OCI-LY7 (cell line): ENCODE results near the gene PLCL1. TPM values are rescaled to one million over a fixed set of nuclear protein-coding genes. Genes with fewer than 3 reads are reported as not detected.
"Not testable (repeated sequence)": the region's sequence is repeated elsewhere in the genome, so short reads cannot be mapped to it uniquely, and the experiment has no call there.

Source experiments
- BruUV-seq: library from RNA; stranded (reverse); fragments of 400-500 nt; replicated peaks from 2 replicates; lab custom pipeline; 2021; lab: Mats Ljungman, UMichigan
- CTCF ChIA-PET: fragments of 300-600 bp; sonication (Branson Sonifier 250); formaldehyde crosslinking; loops from one replicate; lab custom pipeline; 2022; ENCODE audit warnings: antibody characterized with exemption; ENCODE audit not compliant: unreplicated experiment; lab: Charles Lee
- POLR2A ChIA-PET: fragments of 300-600 bp; sonication (Branson Sonifier 250); formaldehyde crosslinking; loops from one replicate; lab custom pipeline; 2022; ENCODE audit warnings: antibody characterized with exemption; lab: Charles Lee
- DNase-seq: peaks from one replicate; pipeline ENCODE4 v3.0.0-alpha.2; 2015; ENCODE audit warnings: low spot score
- H2AFZ ChIP-seq: fragments of 200-600 bp; sonication (generic), shearing (Covaris generic); 2 replicates; pipeline ENCODE4 v1.6.1; 2014; ENCODE audit warnings: mild to moderate bottlenecking, antibody characterized with exemption, low read length, moderate library complexity
- H3K27ac ChIP-seq: fragments of 200-600 bp; sonication (generic); 2 replicates; pipeline ENCODE4 v1.5.1; 2014; ENCODE audit warnings: mixed run types, low read depth, mild to moderate bottlenecking, moderate library complexity, low read length, inconsistent platforms; ENCODE audit not compliant: poor library complexity, severe bottlenecking
- H3K36me3 ChIP-seq: fragments of 200-600 bp; sonication (generic); 2 replicates; pipeline ENCODE4 v1.6.1; 2014; ENCODE audit warnings: mild to moderate bottlenecking, antibody characterized with exemption, low read length, moderate library complexity, mixed read lengths; ENCODE audit not compliant: insufficient read depth
- H3K4me1 ChIP-seq: fragments of 200-600 bp; sonication (generic); 2 replicates; pipeline ENCODE4 v1.5.1; 2014; ENCODE audit warnings: mild to moderate bottlenecking, low read length; ENCODE audit not compliant: insufficient read depth, poor library complexity, severe bottlenecking
- H3K4me2 ChIP-seq: fragments of 200-600 bp; sonication (generic); 2 replicates; pipeline ENCODE4 v1.6.1; 2014; ENCODE audit warnings: mild to moderate bottlenecking, low read length
- H3K4me3 ChIP-seq: fragments of 200-600 bp; sonication (generic); 2 replicates; pipeline ENCODE4 v1.5.1; 2014; ENCODE audit warnings: mild to moderate bottlenecking, low read depth, low read length; ENCODE audit not compliant: poor library complexity, severe bottlenecking
- H3K79me2 ChIP-seq: fragments of 200-600 bp; sonication (generic); 2 replicates; pipeline ENCODE4 v1.6.1; 2016; ENCODE audit warnings: low read depth, mild to moderate bottlenecking, low read length, moderate library complexity, mixed read lengths; ENCODE audit not compliant: insufficient read depth
- H3K9me2 ChIP-seq: fragments of 200-600 bp; sonication (generic); 2 replicates; pipeline ENCODE4 v1.6.1; 2016; ENCODE audit warnings: mild to moderate bottlenecking, low read length, mixed read lengths; ENCODE audit not compliant: insufficient read depth
- H3K9me3 ChIP-seq: fragments of 200-600 bp; sonication (generic); 2 replicates; pipeline ENCODE4 v1.6.1; 2014; ENCODE audit warnings: mild to moderate bottlenecking, mixed run types, low read length, mixed read lengths
- H4K20me1 ChIP-seq: fragments of 200-600 bp; sonication (generic); 2 replicates; pipeline ENCODE4 v1.6.1; 2014; ENCODE audit warnings: mild to moderate bottlenecking, antibody characterized with exemption, low read length, moderate library complexity, mixed read lengths; ENCODE audit not compliant: insufficient read depth
- EZH2phosphoT487 ChIP-seq: fragments of 200-600 bp; sonication (generic); IDR thresholded peaks from 2 replicates; pipeline ENCODE4 v1.6.1; 2018; ENCODE audit warnings: low read depth, borderline replicate concordance, mild to moderate bottlenecking, mixed run types, antibody characterized with exemption, low read length, moderate library complexity, mixed read lengths
- intact Hi-C: fragments of 100-400 bp; cut with micrococcal nuclease; formaldehyde crosslinking; loops from one replicate; pipeline ENCODE4 v1.10.0; 2022; ENCODE audit not compliant: unreplicated experiment
- total RNA-seq, 2 experiments: library from RNA; depleted of rRNA in 1 of 2; stranded (reverse); fragments of >200 nt in 1 of 2; shearing (Covaris generic) in 1 of 2; gene quantifications; 2 replicates each; pipeline ENCODE4 v1.2.3, GENCODE V29; 2014 to 2022
- TF ChIP-seq, protein P1 (sequence below): fragments of 200-600 bp; sonication (generic); conservative IDR thresholded peaks from 2 replicates; pipeline ENCODE4 v1.5.1; 2014; ENCODE audit warnings: mild to moderate bottlenecking, antibody characterized with exemption, low read length, moderate library complexity, mixed read lengths

The PLCL1 gene
- total RNA-seq, 2 experiments from 2014 or later, result 0.03 TPM; not detected in 1

DNA sequence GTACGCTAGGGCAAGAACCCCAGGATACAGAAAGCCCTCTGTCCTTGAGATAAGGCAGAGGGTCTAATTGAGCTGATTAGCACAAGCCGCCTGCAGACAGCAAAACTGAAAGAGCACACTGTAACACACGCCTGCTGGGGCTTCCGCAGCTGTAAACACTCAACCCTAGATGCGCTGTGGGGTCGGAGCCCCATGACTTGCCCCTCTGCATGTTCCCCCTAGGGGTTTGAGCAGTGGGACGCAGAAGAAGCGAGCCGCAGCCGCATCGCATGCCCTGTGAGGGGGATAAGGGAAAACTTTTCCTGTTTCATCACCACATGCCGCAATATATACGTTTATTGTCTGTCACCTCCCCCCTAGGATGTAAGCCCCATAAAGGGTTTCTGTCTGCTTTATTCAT lies 384.6 kb downstream of the PLCL1 start:
- ChIA-PET POLR2A (no interaction called here), CTCF (no interaction called here)
- Histone ChIP-seq H3K4me1 (no peaks in the 10 kb centered on the region), H3K9me2 (no peaks in the 10 kb centered on the region), H3K9me3 (no peaks in the 10 kb centered on the region), H4K20me1 (no peaks in the 10 kb centered on the region), H3K4me2 (no peak overlapping the region), H3K36me3 (no peaks in the 10 kb centered on the region), H2AFZ (no peak overlapping the region), H3K27ac (no peak overlapping the region), H3K79me2 (no peaks in the 10 kb centered on the region), H3K4me3 (no peak overlapping the region)
- intact Hi-C loops, result no loop called here
- TF ChIP-seq, protein P1, sequence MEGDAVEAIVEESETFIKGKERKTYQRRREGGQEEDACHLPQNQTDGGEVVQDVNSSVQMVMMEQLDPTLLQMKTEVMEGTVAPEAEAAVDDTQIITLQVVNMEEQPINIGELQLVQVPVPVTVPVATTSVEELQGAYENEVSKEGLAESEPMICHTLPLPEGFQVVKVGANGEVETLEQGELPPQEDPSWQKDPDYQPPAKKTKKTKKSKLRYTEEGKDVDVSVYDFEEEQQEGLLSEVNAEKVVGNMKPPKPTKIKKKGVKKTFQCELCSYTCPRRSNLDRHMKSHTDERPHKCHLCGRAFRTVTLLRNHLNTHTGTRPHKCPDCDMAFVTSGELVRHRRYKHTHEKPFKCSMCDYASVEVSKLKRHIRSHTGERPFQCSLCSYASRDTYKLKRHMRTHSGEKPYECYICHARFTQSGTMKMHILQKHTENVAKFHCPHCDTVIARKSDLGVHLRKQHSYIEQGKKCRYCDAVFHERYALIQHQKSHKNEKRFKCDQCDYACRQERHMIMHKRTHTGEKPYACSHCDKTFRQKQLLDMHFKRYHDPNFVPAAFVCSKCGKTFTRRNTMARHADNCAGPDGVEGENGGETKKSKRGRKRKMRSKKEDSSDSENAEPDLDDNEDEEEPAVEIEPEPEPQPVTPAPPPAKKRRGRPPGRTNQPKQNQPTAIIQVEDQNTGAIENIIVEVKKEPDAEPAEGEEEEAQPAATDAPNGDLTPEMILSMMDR, result no peak
- no peak for TF ChIP-seq EZH2phosphoT487
- BruUV-seq, result no TSS peak
- no peak for DNase-seq

DNA sequence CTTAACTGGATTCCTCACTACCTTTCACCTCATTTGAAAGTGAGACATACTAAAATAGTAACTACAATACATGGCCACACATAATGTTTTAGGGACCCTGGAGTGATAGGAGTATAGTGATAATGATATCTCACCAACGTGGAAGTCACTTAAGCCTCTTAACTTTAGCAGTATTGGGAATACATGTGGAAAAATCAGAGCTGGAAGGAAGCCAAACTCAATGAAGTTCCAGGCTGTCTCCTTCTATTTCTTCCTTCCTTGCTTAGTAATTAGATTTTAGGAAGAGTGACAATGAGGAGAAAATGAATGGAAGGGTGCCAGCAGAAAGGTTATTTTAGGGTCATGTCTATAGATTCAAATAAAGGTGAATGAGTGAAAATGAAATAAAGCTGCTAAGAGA lies 387.3 kb downstream of the PLCL1 start:
- H3K27ac ChIP-seq, result no peak overlapping the region
- TF ChIP-seq, protein P1, result no peak
- ChIA-PET POLR2A (no interaction called here), CTCF (no interaction called here)
- no peaks in the 10 kb centered on the region for H3K4me1 ChIP-seq
- H3K9me3 ChIP-seq, result no peaks in the 10 kb centered on the region
- no peaks in the 10 kb centered on the region for H3K9me2 ChIP-seq
- no peaks in the 10 kb centered on the region for H3K36me3 ChIP-seq
- BruUV-seq, result no TSS peak
- no peak overlapping the region for H3K4me2 ChIP-seq
- intact Hi-C loops, result no loop called here
- no peaks in the 10 kb centered on the region for H4K20me1 ChIP-seq
- no peaks in the 10 kb centered on the region for H3K79me2 ChIP-seq
- H3K4me3 ChIP-seq, result no peak overlapping the region
- no peak overlapping the region for H2AFZ ChIP-seq
- DNase-seq, result no peak

DNA sequence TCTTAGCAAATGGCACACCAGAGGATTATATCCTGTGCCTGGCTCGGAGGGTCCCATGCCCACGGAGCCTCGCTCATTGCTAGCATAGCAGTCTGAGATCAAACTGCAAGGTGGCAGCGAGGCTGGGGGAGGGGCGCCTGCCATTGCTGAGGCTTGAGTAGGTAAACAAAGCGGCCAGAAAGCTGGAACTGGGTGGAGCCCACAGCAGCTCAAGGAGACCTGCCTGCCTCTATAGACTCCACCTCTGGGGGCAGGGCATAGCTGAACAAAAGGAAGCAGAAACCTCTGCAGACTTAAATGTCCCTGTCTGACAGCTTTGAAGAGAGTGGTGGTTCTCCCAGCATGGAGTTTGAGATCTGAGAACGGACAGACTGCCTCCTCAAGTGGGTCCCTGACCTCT lies 392.2 kb downstream of the PLCL1 start:
- H3K36me3 ChIP-seq, BruUV-seq, H3K4me1 ChIP-seq, H3K27ac ChIP-seq, H3K9me3 ChIP-seq, CTCF ChIA-PET, H4K20me1 ChIP-seq, intact Hi-C loops, POLR2A ChIA-PET, H3K4me3 ChIP-seq, H3K79me2 ChIP-seq, H3K4me2 ChIP-seq, H2AFZ ChIP-seq, DNase-seq, H3K9me2 ChIP-seq: not testable (repeated sequence)

Other genes with a start within 250 kb of the PLCL1 start
- gene RFTN2, start 129.0 kb upstream of the PLCL1 start, total RNA-seq (2014; rRNA removed; shearing (Covaris generic)), result not detected in 2 replicates
- gene RFTN2, start 129.0 kb upstream of the PLCL1 start, total RNA-seq (2022), result not detected in 2 replicates
- 23.2 and 32.7 TPM in 2 replicates for gene MARS2, start 99.2 kb upstream of the PLCL1 start, total RNA-seq (2014; rRNA removed; shearing (Covaris generic))
- 21.3 and 21.8 TPM in 2 replicates for gene MARS2, start 99.2 kb upstream of the PLCL1 start, total RNA-seq (2022)
- gene BOLL, start 19.3 kb upstream of the PLCL1 start, total RNA-seq (2014; rRNA removed; shearing (Covaris generic)), result not detected in 2 replicates
- not detected in 2 replicates for gene BOLL, start 19.3 kb upstream of the PLCL1 start, total RNA-seq (2022)